K562 (cell line): ENCODE data around the gene NABP1. TPM values are rescaled to one million over a fixed set of nuclear protein-coding genes. Genes with fewer than 3 reads are reported as not detected.

Source experiments
- ARID2 ChIP-seq: fragments of 450-650 bp; IDR thresholded peaks from 2 replicates; pipeline ENCODE4 v1.6.1; 2017; ENCODE audit warnings: antibody characterized with exemption, mild to moderate bottlenecking
- ELF2 ChIP-seq: fragments of 250-450 bp; sonication (Bioruptor Pico); IDR thresholded peaks from 2 replicates; pipeline ENCODE4 v1.5.0; 2021; ENCODE audit warnings: mild to moderate bottlenecking
- LEF1 ChIP-seq: fragments of 450-650 bp; IDR thresholded peaks from 2 replicates; pipeline ENCODE4 v1.6.1; 2016; ENCODE audit warnings: mild to moderate bottlenecking
- NCOA2 ChIP-seq, 2 experiments: fragments of 450-650 bp; IDR thresholded peaks; 2 replicates each; pipeline ENCODE4 v1.6.1; 2018; ENCODE audit warnings: mild to moderate bottlenecking in 2 of 2, moderate library complexity in 1 of 2; ENCODE audit not compliant: partially characterized antibody in 2 of 2
- NFIX ChIP-seq: fragments of 250-450 bp; sonication (Bioruptor Pico); IDR thresholded peaks from 2 replicates; pipeline ENCODE4 v1.4.0; 2020; ENCODE audit warnings: low read depth, mild to moderate bottlenecking, moderate library complexity
- NFRKB ChIP-seq: fragments of 450-650 bp; IDR thresholded peaks from 2 replicates; pipeline ENCODE4 v1.6.1; 2016; ENCODE audit warnings: low read depth
- TRIM24 ChIP-seq, 2 experiments: fragments of 450-650 bp; IDR thresholded peaks; 2 replicates each; pipeline ENCODE4 v1.6.1; 2016
- ZBTB11 ChIP-seq, 3 experiments: fragments of 200-800 bp in 1 of 3; fragments of 250-450 bp in 1 of 3; fragments of 450-650 bp in 1 of 3; sonication (Bioruptor Pico) in 1 of 3; sonication (Bioruptor generic) in 1 of 3; formaldehyde crosslinking in 1 of 3; IDR thresholded peaks; 2 replicates each; pipeline versions ENCODE4 v1.6.1 to v1.8.0; 2016 to 2022; ENCODE audit warnings: mild to moderate bottlenecking in 2 of 3, missing genetic modification characterization in 2 of 3, missing compliant biosample characterization in 1 of 3, moderate library complexity in 1 of 3
- polyA plus RNA-seq, 8 experiments: library from polyadenylated mRNA; depleted of rRNA in 4 of 8; stranded (reverse) in 5 of 8; unstranded in 3 of 8; fragments of >200 nt; fragmentation: Nextera tagmentation in 2 of 8; fragmentation: Illumina TruSeq in 1 of 8; extraction: Ambion mirVana in 2 of 8; extraction: Trizol in 1 of 8; gene quantifications; 2 replicates each; pipeline versions ENCODE4 v1.2.1 to v1.2.3, GENCODE V29; 2011 to 2014; ENCODE audit warnings: inconsistent platforms in 1 of 8, missing spikeins in 1 of 8
- total RNA-seq, 7 experiments: library from RNA; depleted of rRNA in 6 of 7; stranded (reverse); fragments of >200 nt in 6 of 7; fragmentation: Illumina TruSeq in 2 of 7; extraction: Trizol in 2 of 7; gene quantifications; 2 replicates each; pipeline versions ENCODE4 v1.2.1 to v1.2.3, GENCODE V29; 2011 to 2021; ENCODE audit warnings: low replicate concordance in 1 of 7

The NABP1 gene
- total and polyA plus RNA-seq, 9 of the 15 experiments (the other 6 are each of a cell fraction or from before 2014, with no cell fraction given) = 12.8 to 44.0 (median 20.2) TPM

- TF ChIP-seq ZBTB11 (CRISPR knock-in tag; IDR thresholded peaks at IDR 0.05) (peak in 1 of 3 experiments; percentile 32; a peak in 1 of 6 replicates), NCOA2 (IDR thresholded peaks at IDR 0.05; ENCODE audit: partially characterized antibody in 2 of 2) (peak in 1 of 2 experiments; percentile 82), NFRKB (peak; percentile 51; the same call in 1 of the 2 replicates), TRIM24 (IDR thresholded peaks at IDR 0.05) (peak; percentile 14 to 29; a peak in 1 of 4 replicates), NFIX (CRISPR knock-in tag) (peak; percentile 20; the same call in 1 of the 2 replicates), ARID2 (peak; percentile 60; the same call in 1 of the 2 replicates), LEF1 (peak; percentile 71), ELF2 (CRISPR knock-in tag) (no peak)
These were observed 21.5 kb downstream of the NABP1 start (continued) for GRCh38 chr2:191699341-191699945.
